GM12878 (cell line): ENCODE measurements around the gene MTMR6. TPM values are rescaled to one million over a fixed set of nuclear protein-coding genes. Genes with fewer than 3 reads are reported as not detected.

Source experiments
- BCLAF1 ChIP-seq: fragments of 450-650 bp; IDR thresholded peaks from 2 replicates; pipeline ENCODE4 v1.6.1; 2017; ENCODE audit warnings: antibody characterized with exemption, mild to moderate bottlenecking, moderate library complexity
- CBX3 ChIP-seq: fragments of 200-600 bp; sonication (generic); IDR thresholded peaks from 2 replicates; pipeline ENCODE4 v1.6.1; 2016; ENCODE audit warnings: low read depth, borderline replicate concordance
- CBX5 ChIP-seq: sonication (generic); IDR thresholded peaks from 2 replicates; pipeline ENCODE4 v1.6.1; 2016; ENCODE audit warnings: low read depth, moderate library complexity, mild to moderate bottlenecking, inconsistent platforms
- CHD4 ChIP-seq: fragments of 200-600 bp; sonication (generic); IDR thresholded peaks from 2 replicates; pipeline ENCODE4 v1.6.1; 2016; ENCODE audit warnings: mild to moderate bottlenecking
- CREM ChIP-seq: IDR thresholded peaks from 2 replicates; pipeline ENCODE4 v1.6.1; 2014; ENCODE audit warnings: antibody characterized with exemption, low read depth
- IRF5 ChIP-seq: fragments of 450-650 bp; IDR thresholded peaks from 2 replicates; pipeline ENCODE4 v1.6.1; 2017; ENCODE audit warnings: borderline replicate concordance
- KDM1A ChIP-seq: fragments of 200-600 bp; sonication (generic); IDR thresholded peaks from 2 replicates; pipeline ENCODE4 v1.6.1; 2016; ENCODE audit warnings: borderline replicate concordance
- NFYB ChIP-seq: IDR thresholded peaks from 2 replicates; pipeline ENCODE4 v1.6.1; 2011; ENCODE audit warnings: low read depth, mild to moderate bottlenecking, low read length, improper control_type of control experiment, moderate library complexity; ENCODE audit not compliant: insufficient read depth
- PAX8 ChIP-seq: fragments of 450-650 bp; IDR thresholded peaks from 2 replicates; pipeline ENCODE4 v1.6.1; 2017; ENCODE audit warnings: mild to moderate bottlenecking, moderate library complexity
- RBBP5 ChIP-seq: fragments of 200-600 bp; sonication (generic); conservative IDR thresholded peaks from 2 replicates; pipeline ENCODE4 v1.6.1; 2016
- SMC3 ChIP-seq: IDR thresholded peaks from 2 replicates; pipeline ENCODE4 v1.6.1; 2011; ENCODE audit warnings: low read length, improper control_type of control experiment, borderline replicate concordance
- SPI1 ChIP-seq: IDR thresholded peaks from 2 replicates; pipeline ENCODE4 v1.6.1; 2011; ENCODE audit warnings: low read depth, mild to moderate bottlenecking, low read length, moderate library complexity, borderline replicate concordance; ENCODE audit not compliant: insufficient read depth
- SREBF1 ChIP-seq: IDR thresholded peaks from 2 replicates; pipeline ENCODE4 v1.6.1; 2012; ENCODE audit warnings: mild to moderate bottlenecking, low read length
- YBX1 ChIP-seq: fragments of 450-650 bp; IDR thresholded peaks from 2 replicates; pipeline ENCODE4 v1.6.1; 2016; ENCODE audit warnings: antibody characterized with exemption
- ZBED1 ChIP-seq: IDR thresholded peaks from 2 replicates; pipeline ENCODE4 v1.6.1; 2016; ENCODE audit warnings: borderline replicate concordance
- ZNF622 ChIP-seq: fragments of 450-650 bp; IDR thresholded peaks from 2 replicates; pipeline ENCODE4 v1.6.1; 2017; ENCODE audit warnings: mild to moderate bottlenecking, inconsistent platforms
- polyA plus RNA-seq, 11 experiments: library from polyadenylated mRNA; depleted of rRNA in 4 of 11; unstranded in 6 of 11; stranded (reverse) in 5 of 11; fragments of >200 nt; fragmentation: Nextera tagmentation in 4 of 11; fragmentation: Illumina TruSeq in 1 of 11; extraction: Ambion mirVana in 4 of 11; extraction: Trizol in 1 of 11; gene quantifications; 1 replicate in 1 of 11; 2 replicates in 10 of 11; pipeline versions ENCODE4 v1.2.1 to v1.2.3, GENCODE V29; 2011 to 2016; ENCODE audit warnings: inconsistent platforms in 2 of 11, missing spikeins in 2 of 11, low read depth in 1 of 11
- total RNA-seq, 4 experiments: library from RNA; depleted of rRNA in 3 of 4; stranded (reverse); fragments of >200 nt in 3 of 4; fragmentation: Illumina TruSeq in 1 of 4; extraction: Trizol in 1 of 4; gene quantifications; 2 replicates each; pipeline versions ENCODE4 v1.2.1 to v1.2.3, GENCODE V29; 2013 to 2021
- TF ChIP-seq, protein P1 (sequence below): IDR thresholded peaks from 2 replicates; pipeline ENCODE4 v1.6.1; 2011; ENCODE audit warnings: low read depth, low read length, improper control_type of control experiment, borderline replicate concordance
- TF ChIP-seq, protein P2 (sequence below): fragments of 150-350 bp; IDR thresholded peaks from 2 replicates; pipeline ENCODE4 v1.6.1; 2016; ENCODE audit warnings: low read depth, low read length

The MTMR6 gene
- total and polyA plus RNA-seq, 10 of the 15 experiments (the other 5 are each of a cell fraction or from before 2014, with no cell fraction given): 9.8 to 24.2 (median 16.0) TPM

- TF ChIP-seq, protein P1, sequence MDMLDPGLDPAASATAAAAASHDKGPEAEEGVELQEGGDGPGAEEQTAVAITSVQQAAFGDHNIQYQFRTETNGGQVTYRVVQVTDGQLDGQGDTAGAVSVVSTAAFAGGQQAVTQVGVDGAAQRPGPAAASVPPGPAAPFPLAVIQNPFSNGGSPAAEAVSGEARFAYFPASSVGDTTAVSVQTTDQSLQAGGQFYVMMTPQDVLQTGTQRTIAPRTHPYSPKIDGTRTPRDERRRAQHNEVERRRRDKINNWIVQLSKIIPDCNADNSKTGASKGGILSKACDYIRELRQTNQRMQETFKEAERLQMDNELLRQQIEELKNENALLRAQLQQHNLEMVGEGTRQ: no peak
- TF ChIP-seq SREBF1: no peak
- TF ChIP-seq PAX8: no peak
- TF ChIP-seq ZNF622: no peak
- TF ChIP-seq BCLAF1: no peak
- TF ChIP-seq NFYB: no peak
- no peak for TF ChIP-seq YBX1
- no peak for TF ChIP-seq KDM1A
- TF ChIP-seq CHD4: no peak
- TF ChIP-seq RBBP5: no peak
- TF ChIP-seq CREM: peak; percentile 72
- 0 out of 2 replicates have a peak, but pooled peaks have one; percentile 23 for TF ChIP-seq ZBED1
- TF ChIP-seq SMC3: peak; percentile 61; the same call in 1 of the 2 replicates
- no peak for TF ChIP-seq IRF5
- no peak for TF ChIP-seq CBX3
- no peak for TF ChIP-seq CBX5
- TF ChIP-seq, protein P2, sequence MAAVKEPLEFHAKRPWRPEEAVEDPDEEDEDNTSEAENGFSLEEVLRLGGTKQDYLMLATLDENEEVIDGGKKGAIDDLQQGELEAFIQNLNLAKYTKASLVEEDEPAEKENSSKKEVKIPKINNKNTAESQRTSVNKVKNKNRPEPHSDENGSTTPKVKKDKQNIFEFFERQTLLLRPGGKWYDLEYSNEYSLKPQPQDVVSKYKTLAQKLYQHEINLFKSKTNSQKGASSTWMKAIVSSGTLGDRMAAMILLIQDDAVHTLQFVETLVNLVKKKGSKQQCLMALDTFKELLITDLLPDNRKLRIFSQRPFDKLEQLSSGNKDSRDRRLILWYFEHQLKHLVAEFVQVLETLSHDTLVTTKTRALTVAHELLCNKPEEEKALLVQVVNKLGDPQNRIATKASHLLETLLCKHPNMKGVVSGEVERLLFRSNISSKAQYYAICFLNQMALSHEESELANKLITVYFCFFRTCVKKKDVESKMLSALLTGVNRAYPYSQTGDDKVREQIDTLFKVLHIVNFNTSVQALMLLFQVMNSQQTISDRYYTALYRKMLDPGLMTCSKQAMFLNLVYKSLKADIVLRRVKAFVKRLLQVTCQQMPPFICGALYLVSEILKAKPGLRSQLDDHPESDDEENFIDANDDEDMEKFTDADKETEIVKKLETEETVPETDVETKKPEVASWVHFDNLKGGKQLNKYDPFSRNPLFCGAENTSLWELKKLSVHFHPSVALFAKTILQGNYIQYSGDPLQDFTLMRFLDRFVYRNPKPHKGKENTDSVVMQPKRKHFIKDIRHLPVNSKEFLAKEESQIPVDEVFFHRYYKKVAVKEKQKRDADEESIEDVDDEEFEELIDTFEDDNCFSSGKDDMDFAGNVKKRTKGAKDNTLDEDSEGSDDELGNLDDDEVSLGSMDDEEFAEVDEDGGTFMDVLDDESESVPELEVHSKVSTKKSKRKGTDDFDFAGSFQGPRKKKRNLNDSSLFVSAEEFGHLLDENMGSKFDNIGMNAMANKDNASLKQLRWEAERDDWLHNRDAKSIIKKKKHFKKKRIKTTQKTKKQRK: no peak
- TF ChIP-seq SPI1: peak; percentile 78
These were observed at the start of gene MTMR6 (continued) for GRCh38 chr13:25286969-25287961.
